ENCODE data around the gene VAV3. TPM values are rescaled to one million over a fixed set of nuclear protein-coding genes. Genes with fewer than 3 reads are reported as not detected.

VAV3 gene
- total RNA-seq, 4 donors from 2014 or later, result 2.2 to 20.4 (median 4.0) TPM

DNA sequence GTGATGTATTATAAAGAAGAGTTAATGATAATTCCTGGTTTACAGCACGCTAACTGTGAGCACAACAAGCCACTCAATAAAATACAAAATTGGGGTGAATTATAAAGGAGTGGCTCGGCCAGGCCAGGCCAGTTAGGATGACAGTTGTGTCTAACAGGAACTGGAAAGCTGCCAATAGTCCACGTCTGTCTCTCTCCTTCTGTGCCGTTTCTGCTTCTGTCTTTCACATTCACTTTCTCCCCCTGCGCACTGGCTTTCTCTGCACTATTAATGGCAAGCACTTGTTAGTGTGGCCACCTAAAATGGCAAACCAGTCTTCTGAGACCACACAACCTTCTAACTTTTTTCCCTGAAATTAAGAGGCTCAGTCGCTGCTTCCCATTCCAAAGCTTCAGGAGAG is 429.9 kb downstream of the VAV3 start:
- 49 to 54% methylated on average over 6 of the region's 6 CpGs for WGBS, 2 donors
- DNase-seq (ENCODE audit: low spot score in 2 of 2), result no peak
- Histone ChIP-seq H3K4me3 (no peak overlapping the region), H3K36me3 (no peaks in the 10 kb centered on the region), H3K4me1 (no peaks in the 10 kb centered on the region), H3K27me3 (no peaks in the 10 kb centered on the region), H3K9me3 (no peaks in the 10 kb centered on the region), H3K27ac (no peak overlapping the region)
- no peak for TF ChIP-seq EP300 (IDR thresholded peaks at IDR 0.05)
- TF ChIP-seq CTCF (IDR thresholded peaks at IDR 0.05), result no peak
- TF ChIP-seq POLR2A (IDR thresholded peaks at IDR 0.05), result no peak

DNA sequence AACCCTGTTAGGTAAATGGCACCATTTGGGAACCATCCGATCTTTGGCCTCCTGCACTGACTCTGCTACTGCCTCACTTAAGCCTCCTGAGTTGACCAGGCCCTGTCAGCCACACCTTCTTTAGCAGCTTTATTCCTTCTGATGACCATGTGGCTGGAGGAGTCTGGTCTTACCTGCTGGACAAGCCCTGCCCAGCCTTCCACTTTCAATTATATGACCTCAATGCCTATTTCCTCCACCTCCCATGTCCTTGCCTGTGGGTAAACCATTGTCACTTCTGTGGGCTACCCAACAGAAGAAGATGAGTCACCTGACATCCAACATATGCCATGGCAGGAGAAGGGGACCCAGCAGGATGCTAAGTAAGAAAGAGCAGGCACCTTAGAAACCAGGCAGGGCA is 430.3 kb downstream of the VAV3 start:
- 100% methylated on average over 1 of the region's 1 CpG for WGBS, 2 donors
- H3K27ac ChIP-seq, result no peak overlapping the region

DNA sequence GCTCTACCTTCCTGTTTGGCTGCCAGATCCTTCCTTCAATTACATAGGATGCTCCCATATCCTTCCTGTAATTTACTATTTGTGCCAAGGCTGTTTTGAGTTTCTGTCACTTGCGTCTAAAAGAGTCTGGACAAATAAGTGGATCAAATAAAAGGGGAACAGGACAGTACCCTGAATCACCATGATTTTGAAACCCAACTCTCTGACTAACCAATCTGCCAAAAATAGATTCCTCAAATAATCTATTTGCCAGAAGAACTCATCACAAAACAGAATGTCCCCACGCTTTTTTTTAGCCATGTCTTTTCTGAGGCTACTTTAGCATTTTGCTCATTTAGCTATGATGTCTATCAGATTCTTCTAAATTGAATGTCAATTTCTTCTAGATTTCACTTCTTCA is 431.5 kb downstream of the VAV3 start:
- Histone ChIP-seq H3K4me1 (no peaks in the 10 kb centered on the region), H3K27me3 (no peaks in the 10 kb centered on the region), H3K9me3 (no peaks in the 10 kb centered on the region), H3K4me3 (no peak overlapping the region), H3K36me3 (no peaks in the 10 kb centered on the region), H3K27ac (no peak overlapping the region)
- 80 to 84% methylated on average over 2 of the region's 2 CpGs for WGBS, 2 donors
- DNase-seq (ENCODE audit: low spot score in 2 of 2), result no peak
- TF ChIP-seq POLR2A (IDR thresholded peaks at IDR 0.05) (no peak), EP300 (IDR thresholded peaks at IDR 0.05) (no peak), CTCF (IDR thresholded peaks at IDR 0.05) (no peak)

More for the DNA sequence above, 430.3 kb downstream of the VAV3 start:
- H3K4me1 ChIP-seq, result no peaks in the 10 kb centered on the region
- DNase-seq (ENCODE audit: low spot score in 2 of 2), result no peak
- no peaks in the 10 kb centered on the region for H3K9me3 ChIP-seq
- TF ChIP-seq POLR2A (IDR thresholded peaks at IDR 0.05) (no peak), CTCF (IDR thresholded peaks at IDR 0.05) (no peak), EP300 (IDR thresholded peaks at IDR 0.05) (no peak)
- H3K4me3 ChIP-seq, result no peak overlapping the region
- no peaks in the 10 kb centered on the region for H3K27me3 ChIP-seq
- H3K36me3 ChIP-seq, result no peaks in the 10 kb centered on the region

DNA sequence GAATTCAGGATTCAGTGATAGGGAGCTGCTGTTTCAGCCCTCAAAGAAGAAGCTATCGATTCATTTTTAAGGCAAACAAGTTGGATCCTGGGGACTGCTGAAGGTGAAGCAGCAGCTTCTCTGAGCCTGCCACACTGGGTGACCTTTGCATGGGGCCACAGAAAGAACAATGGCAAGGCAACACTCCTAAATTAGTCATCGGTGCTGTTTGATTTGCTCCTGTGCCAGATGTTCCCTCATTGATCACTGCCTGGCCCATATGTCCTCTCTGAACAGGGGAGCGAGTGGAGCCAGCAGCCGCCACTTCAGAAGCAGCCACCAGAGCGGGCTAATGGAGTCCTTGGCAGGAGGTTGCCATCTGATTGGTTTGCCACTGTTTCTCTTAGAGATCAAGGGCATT is 432.7 kb downstream of the VAV3 start:
- no peaks in the 10 kb centered on the region for H3K36me3 ChIP-seq
- no peak overlapping the region for H3K27ac ChIP-seq
- H3K27me3 ChIP-seq, result no peaks in the 10 kb centered on the region
- H3K4me3 ChIP-seq, result no peak overlapping the region
- DNase-seq (ENCODE audit: low spot score in 2 of 2), result no peak
- no peak for TF ChIP-seq POLR2A (IDR thresholded peaks at IDR 0.05)
- no peak for TF ChIP-seq CTCF (IDR thresholded peaks at IDR 0.05)
- no peak for TF ChIP-seq EP300 (IDR thresholded peaks at IDR 0.05)
- H3K4me1 ChIP-seq, result no peaks in the 10 kb centered on the region
- no peaks in the 10 kb centered on the region for H3K9me3 ChIP-seq
- WGBS, 2 donors, result 69 to 70% methylated on average over 5 of the region's 5 CpGs

DNA sequence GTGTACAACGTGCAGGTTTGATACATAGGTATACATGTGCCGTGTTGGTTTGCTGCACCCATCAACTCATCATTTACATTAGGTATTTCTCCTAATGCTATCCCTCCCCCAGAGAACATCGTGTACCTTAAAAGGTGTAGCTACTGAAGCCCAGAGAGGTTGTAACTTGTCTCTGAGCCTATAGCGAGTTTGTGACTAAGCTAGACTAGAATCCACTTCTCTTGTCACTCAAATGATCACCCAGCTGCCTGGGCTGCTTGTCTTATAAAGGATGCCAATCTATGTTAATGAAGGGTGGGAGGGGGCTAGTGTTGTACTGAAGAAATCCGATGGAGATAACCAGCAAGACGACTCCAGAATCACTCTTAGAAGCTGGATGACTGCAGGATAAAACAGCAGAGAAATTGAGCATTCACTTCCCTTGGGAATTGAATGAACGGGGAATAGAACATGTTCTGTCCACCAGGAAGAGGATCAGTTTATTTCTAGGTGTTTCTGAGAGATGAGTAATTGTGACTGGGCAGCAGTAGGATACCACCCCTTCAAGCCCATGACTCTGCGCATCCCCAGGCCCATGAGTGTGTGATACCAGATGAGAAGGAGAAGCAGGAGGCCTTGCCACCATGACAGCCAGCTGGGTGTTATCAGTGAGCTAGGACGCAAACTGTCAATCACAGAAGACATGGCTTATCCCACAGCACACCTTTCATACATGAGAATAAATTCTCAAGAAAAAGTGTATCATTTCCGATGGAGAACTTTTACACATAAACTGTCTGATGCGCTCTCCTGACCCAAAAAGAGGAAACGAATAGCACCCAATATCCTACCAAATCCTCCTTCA is 433.7 kb downstream of the VAV3 start:
- Histone ChIP-seq H3K27ac (no peak overlapping the region), H3K27me3 (no peaks in the 10 kb centered on the region), H3K36me3 (no peaks in the 10 kb centered on the region), H3K4me1 (no peaks in the 10 kb centered on the region), H3K4me3 (no peak overlapping the region), H3K9me3 (no peaks in the 10 kb centered on the region)
- WGBS, 2 donors, result 86% methylated on average over 12 of the region's 12 CpGs
- no peak for TF ChIP-seq EP300 (IDR thresholded peaks at IDR 0.05)
- no peak for TF ChIP-seq POLR2A (IDR thresholded peaks at IDR 0.05)
- no peak for TF ChIP-seq CTCF (IDR thresholded peaks at IDR 0.05)
- DNase-seq (ENCODE audit: low spot score in 2 of 2), result no peak
